HG03280 (cell line): ENCODE results near the gene MKI67.

Experiments used
- ATAC-seq: cut with Tn5 transposase; IDR thresholded peaks from one replicate; pipeline ENCODE4 v1.9.1; 2021; ENCODE audit warnings: mild to moderate bottlenecking, moderate library complexity; ENCODE audit not compliant: unreplicated experiment

The MKI67 gene

DNA sequence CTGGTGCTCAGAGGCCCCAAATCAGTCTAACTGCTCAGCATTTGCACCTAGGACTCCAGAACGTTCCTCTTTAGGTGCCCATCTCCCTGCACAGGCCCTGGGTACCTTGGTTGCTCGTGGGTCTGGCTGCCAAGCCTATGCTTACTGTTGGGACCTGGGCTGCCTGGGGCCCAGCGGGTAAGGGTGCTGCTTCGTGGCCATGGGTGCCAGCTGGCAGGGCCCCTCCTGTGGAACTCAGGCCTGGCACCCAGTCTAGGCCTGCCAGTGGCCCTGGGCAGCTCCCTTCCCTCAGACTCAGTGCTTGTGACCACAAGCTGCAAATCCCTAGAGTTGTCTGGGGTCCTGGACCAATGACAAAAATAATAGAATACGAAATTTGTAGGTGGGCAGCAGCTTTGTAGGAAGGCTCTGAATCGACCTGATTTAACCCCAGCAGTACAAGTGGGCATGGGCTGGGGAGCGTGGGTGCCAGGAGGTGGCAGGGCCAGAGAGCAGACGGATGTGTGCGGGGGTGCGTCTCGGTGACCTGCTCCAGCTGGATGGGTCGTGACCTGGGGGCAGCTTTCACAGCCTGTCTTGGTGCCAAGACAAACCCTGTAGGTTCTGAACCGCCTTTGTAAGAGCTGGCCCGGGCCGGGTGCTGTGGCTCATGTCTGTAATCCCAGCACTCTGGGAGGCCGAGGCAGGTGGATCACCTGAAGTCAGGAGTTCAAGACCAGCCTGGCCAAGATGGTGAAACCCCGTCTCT lies 69.7 kb downstream of the MKI67 start:
- no peak for ATAC-seq

DNA sequence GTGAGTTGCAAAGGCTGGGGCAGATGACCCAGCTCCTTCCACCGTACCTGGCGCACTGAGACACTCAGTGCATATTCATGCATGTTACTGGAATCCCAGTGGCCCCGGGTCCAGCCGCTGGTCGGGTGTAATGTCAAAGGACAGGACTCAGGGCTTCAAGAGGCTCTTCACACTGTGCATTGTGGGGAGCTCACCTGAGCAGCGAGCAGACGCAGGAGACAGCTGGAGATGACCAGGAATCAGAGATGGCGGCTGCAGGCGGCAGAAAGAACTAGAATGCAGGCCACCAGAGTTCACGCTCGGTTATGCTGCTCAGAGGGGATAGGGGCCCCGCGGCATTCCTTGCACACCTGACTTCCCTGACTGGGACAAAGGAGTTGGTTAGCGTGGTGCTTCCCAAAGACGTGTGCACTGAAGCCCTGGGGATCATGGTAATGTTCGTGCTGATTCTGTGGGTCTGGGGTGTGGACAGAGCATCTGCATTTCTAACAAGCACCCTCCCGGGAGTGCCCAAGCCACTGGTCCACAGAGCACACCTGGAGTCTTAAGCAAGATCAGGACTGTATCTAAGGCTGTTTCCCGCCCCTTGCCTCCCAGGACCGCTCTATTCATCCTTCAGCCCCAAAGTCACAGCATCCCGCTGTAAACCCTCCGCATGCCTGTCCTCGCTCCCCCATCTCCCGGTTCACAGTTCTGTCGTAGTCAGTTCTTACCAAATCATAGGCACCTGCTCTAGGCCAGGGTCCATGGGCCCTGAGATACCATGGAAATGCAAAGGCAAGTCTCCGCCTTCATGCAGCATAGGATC lies 71.0 kb downstream of the MKI67 start:
- no peak for ATAC-seq

DNA sequence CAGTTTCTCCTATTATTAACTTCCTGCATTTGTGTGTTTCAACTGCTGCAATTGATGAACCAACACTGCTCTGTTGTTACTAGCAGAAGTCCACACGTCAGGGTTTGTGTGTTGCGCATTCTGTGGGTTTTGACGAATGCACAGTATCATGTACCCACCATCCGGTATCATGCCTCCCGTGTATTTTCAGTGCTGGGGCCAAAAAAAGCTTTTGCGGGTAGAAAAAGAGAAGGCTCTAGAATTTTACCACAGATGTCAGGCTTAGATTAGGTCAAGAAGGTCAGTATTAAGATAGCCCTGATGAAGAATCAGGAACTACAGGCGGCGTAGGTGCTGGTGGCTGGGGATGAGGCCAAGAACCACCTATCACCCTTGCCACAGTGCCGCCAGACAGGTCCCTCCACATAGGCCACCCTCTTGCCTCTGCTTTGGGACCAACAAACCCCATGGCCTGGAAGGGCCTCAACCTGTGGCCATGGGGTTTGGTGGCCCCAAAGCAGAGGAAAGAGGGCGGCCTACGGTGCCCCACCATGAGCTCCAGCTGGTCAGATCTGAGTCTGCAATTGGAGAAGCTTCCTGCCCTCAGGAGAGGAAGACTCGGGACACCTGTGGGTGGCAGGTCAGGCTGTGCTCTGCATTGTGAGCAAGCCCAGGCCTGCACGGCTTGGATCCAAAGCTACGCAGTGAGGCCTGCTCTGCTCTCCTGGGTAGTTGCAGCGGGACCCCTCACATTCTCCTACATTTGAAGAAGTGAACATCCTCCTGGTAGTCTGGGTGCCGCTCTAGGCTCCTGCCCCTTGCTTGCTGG lies 71.9 kb downstream of the MKI67 start:
- no peak for ATAC-seq

DNA sequence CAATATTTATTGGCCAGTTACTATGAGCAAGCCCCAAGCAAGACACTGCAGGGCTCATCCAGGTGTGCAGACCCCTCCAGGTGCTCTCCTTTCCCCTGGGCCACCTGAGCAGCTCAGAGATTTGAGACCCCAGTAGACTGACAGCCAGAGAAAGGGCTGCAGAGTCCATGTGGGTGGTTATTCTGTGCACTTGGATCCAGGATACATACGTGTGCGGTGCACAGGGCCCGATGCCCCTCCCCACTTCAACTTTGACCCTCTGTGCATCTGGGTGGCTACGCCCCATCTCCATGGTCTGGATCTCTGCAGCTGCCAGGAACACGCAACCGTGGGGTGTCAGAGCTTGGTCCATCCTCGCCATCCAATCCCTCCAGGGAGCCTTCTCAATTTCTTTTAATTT lies 72.9 kb downstream of the MKI67 start:
- ATAC-seq = no peak

DNA sequence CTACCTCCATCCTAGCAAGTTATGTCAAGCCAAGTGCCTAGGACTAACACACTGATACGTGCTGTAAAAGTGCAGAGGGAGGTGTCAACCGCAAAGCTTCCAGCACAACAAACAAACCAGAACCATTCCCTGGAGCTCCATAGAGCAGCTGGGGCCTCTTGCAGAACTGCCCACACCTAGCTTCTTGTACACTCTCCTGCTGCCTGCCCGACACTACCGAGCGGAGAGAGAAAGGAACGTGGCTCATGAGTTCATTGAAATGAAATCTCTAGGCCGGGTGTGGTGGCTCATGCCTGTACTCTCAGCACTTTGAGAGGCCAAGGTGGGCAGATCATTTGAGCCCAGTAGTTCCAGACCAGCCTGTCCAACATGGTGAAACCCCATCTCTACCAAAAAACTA lies 73.5 kb downstream of the MKI67 start:
- ATAC-seq = no peak

DNA sequence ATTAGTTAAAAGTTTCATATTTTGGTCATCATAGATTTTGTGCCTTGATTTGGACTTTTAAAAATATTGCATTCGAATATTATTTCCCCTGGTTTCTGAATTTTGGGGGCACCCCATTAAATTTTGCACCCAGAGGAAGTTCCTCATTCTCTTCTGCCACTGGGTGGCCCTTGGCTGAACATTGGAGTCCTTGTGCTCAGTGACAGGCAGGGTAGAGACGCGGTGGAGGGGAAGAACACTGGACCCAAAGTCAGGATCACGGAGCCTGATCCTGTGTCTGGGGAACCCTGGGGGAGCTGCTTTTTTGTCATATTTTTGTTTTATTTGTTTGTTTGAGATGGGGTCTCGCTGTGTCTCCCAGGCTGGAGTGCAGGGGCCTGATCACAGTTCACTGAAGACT lies 74.7 kb downstream of the MKI67 start:
- ATAC-seq = no peak

DNA sequence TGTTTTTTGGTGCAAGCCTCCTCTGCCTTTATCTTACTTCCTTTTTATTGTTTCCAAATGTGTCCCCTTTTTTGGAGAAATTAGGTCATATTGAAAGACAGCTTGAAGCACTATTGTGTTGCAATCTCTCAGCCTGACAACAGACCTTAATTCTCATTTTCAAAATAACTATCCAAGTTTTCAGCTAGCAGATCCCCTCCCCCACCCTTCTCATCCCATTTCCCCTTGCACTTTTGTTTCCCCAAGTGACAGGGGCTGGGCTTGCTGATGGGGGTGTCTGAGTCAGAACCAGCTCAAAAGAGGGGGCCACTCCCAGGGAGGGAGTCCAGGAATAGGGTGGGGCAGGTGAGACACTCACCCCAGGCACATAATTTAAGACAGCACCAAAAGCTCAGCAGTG lies 75.3 kb downstream of the MKI67 start:
- no peak for ATAC-seq

DNA sequence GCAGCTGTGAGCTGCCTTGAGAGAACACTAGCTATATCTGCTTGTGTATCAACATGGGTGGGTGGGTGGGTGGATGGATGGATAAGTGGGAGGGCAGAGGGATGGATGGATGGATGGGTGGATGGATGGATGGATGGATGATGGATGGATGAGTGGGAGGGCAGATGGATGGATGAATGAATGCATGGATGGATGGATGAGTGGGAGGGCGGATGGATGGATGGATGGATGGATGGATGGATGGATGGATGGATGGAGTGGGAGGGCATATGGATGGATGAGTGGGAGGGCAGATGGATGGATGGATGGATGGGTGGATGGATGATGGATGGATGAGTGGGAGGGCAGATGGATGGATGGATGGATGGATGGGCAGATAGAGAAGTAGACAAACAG lies 76.1 kb downstream of the MKI67 start:
- no peak for ATAC-seq

DNA sequence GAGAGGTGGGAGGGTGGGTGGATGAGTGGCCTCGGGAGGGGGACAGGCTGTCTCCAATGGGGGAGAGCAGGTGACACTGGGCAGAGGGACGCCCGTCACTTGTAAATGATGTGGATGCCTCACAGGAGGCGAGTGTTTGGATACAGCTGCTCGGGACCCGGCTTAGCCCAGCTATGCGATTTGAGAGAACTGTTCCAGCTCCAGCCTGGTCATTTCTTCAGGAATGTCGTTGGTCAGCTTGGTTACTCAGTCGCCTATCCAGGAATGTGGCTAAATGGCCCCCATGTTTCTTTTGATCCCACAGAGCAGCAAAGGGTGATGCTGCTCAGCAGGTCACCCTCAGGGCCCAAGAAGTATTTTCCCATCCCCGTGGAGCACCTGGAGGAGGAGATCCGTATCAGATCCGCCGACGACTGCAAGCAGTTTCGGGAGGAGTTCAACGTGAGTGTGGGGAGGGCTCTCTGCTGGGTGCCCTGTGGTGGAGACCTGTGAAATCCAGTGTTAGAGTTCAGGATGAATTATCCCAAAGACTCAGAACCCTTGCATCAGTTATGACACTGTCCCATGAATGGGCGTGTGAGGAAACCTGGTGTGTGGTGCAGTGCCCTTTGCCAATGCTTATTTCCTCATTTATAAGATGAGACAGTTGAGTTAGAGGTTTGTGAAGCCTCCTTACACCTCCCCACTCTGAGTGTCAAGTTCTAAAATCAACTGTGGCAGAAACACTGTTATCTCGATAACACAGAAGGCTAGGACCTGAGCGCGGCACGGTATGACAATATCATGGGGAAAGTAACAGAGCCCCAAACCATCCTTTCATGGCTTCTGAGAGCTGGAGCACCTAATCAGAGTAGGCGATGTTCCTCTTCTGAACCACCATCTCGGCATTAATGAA lies 76.8 kb downstream of the MKI67 start:
- no peak for ATAC-seq

DNA sequence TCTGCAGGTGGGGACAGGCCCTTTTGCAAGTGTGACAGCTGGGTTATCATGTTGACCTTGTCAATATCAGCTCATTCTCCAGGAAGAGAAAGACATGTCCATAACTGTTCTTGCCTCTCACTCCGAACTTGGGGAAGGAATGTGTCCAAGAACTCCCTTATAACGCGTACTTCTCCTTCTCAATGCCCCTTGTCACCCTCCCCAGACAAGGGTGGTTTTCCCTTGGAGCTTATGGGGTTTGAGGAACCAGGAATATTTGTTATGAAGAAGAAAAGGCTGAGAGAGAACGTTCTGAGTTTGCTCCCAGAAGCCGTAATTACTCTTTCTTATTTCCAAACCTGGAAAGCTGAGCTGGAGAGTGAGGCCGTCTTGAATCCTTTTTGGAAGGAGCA lies 77.4 kb downstream of the MKI67 start:
- ATAC-seq = no peak

DNA sequence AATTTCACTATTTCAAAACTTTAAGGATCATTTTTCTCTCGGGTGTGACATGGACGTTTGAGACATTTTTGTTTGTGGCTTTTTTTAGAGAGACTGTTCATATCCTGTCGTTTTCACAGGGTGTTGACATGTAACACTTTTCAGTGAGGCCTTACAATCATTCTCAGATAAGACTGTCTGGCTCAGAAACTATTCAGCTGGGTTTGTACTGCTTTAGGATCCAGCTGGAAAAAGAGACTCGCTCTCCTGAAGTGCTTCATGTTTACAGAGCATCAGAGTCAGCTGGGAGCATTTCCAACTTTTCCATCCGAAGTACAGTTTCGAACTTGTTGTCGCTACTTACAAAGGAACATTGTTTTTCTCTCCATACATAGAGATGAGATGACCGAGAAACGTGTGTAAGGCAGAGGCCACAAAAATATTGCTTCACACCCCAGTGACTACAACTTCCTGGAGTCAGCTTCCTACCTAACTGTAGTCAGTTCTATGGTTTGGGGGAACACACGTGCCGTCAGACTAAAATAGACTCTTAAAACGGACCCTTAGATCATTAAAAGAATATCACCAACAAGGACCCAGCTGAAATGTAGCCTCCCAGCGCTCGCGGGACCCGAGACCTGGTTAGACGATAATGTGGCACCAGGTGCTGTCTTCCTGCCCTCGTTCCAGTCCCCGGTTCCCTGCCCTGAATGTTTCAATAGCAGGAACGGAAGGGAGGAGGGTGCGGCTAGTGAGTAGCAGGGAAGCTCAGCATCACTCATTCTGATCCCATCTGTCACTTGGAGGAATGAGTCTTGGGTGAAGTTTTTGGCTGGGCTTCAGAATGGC lies 78.0 kb downstream of the MKI67 start:
- no peak for ATAC-seq

DNA sequence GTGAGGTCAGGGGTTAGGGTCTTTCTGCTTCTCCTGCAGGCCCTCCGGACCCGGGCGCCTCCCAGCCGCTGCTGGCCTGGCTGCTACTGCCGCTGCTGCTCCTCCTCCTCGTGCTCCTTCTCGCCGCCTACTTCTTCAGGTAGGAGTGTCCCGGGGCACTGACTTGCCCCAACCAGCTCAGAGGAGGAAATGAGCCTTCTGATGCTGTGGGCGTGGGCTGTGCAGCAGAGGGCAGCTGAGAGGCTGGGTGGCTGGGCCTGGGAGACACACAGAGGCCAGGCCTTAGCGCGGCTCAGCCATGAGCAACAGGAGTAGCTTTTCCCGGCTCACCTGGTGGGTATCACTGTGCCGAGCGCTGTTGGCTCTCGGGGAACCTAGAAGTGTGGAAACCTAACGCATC lies 78.9 kb downstream of the MKI67 start:
- ATAC-seq = peak; percentile 100

DNA sequence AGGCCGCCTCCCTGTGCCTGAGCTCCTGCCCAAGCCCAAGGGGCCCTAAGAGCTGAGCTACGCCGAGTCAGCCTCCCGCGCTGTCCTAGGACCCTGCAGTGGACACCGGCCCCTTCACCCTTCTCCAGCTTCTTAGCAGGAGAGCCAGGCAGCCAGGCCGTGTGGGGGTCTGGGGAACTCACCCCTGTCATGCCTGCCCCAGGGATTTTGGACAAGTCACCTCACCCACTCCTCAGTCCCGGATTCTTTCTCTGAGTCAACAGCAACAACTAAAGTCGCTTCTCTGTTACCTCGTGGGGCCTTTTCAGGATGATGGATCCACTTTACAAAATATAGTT lies 79.3 kb downstream of the MKI67 start:
- no peak for ATAC-seq
